DOHH2 (cell line): Measurements from ENCODE around the gene NSDHL.

ENCODE experiments used
- CTCF ChIP-seq: fragments of 200-600 bp; sonication (generic); IDR thresholded peaks from one replicate; pipeline ENCODE4 v1.5.1; 2014; ENCODE audit warnings: antibody characterized with exemption, mild to moderate bottlenecking, low read depth, low read length; ENCODE audit not compliant: poor library complexity, severe bottlenecking
- EZH2phosphoT487 ChIP-seq: fragments of 200-600 bp; sonication (generic); IDR thresholded peaks from 2 replicates; pipeline ENCODE4 v1.6.1; 2017; ENCODE audit warnings: borderline replicate concordance, mild to moderate bottlenecking, antibody characterized with exemption, low read length, moderate library complexity, mixed read lengths

GRCh38 chrX:152872522-152872921 lies 41.7 kb downstream of the NSDHL start:
- TF ChIP-seq CTCF, result no peak
- TF ChIP-seq EZH2phosphoT487, result no peak
